HG03432 (cell line): ENCODE results near the gene HAUS7.

ENCODE experiments used
- ATAC-seq: cut with Tn5 transposase; IDR thresholded peaks from one replicate; pipeline ENCODE4 v1.9.1; 2021; ENCODE audit warnings: mild to moderate bottlenecking, moderate library complexity; ENCODE audit not compliant: unreplicated experiment

HAUS7 gene

GRCh38 chrX:153477901-153478300 is 7.5 kb upstream of the HAUS7 start:
- ATAC-seq, result no peak

GRCh38 chrX:153477364-153477857 is 7.0 kb upstream of the HAUS7 start:
- no peak for ATAC-seq

GRCh38 chrX:153476666-153477363 is 6.4 kb upstream of the HAUS7 start:
- ATAC-seq, result no peak

- ATAC-seq, result no peak
These were observed 5.4 kb upstream of the HAUS7 start for GRCh38 chrX:153475751-153476281.

- ATAC-seq, result no peak
These were observed 4.9 kb upstream of the HAUS7 start for GRCh38 chrX:153475271-153475670.

- no peak for ATAC-seq
These were observed 4.3 kb upstream of the HAUS7 start for GRCh38 chrX:153474718-153475117.

GRCh38 chrX:153474266-153474665 is 3.9 kb upstream of the HAUS7 start:
- no peak for ATAC-seq

- no peak for ATAC-seq
These were observed 2.8 kb upstream of the HAUS7 start for GRCh38 chrX:153473126-153473525.

GRCh38 chrX:153471663-153472280 is 1.4 kb upstream of the HAUS7 start:
- no peak for ATAC-seq

- peak; percentile 47 for ATAC-seq
These were observed 465 bp downstream of the HAUS7 start for GRCh38 chrX:153469811-153470410.

GRCh38 chrX:153468008-153468580 is 2.3 kb downstream of the HAUS7 start:
- no peak for ATAC-seq

- no peak for ATAC-seq
These were observed 4.5 kb downstream of the HAUS7 start for GRCh38 chrX:153465691-153466380.

- no peak for ATAC-seq
These were observed 6.3 kb downstream of the HAUS7 start for GRCh38 chrX:153464116-153464515.

- no peak for ATAC-seq
These were observed 6.8 kb downstream of the HAUS7 start for GRCh38 chrX:153463556-153463955.

GRCh38 chrX:153463031-153463430 is 7.3 kb downstream of the HAUS7 start:
- ATAC-seq, result no peak

- no peak for ATAC-seq
These were observed 8.1 kb downstream of the HAUS7 start for GRCh38 chrX:153462291-153462690.

- ATAC-seq, result no peak
These were observed 9.6 kb downstream of the HAUS7 start for GRCh38 chrX:153460826-153461225.

GRCh38 chrX:153459986-153460385 is 10.4 kb downstream of the HAUS7 start:
- ATAC-seq, result no peak

GRCh38 chrX:153458476-153458875 is 11.9 kb downstream of the HAUS7 start:
- ATAC-seq, result no peak

GRCh38 chrX:153457827-153458466 is 12.4 kb downstream of the HAUS7 start:
- ATAC-seq, result no peak
